ENCODE data around the gene SLC16A1. TPM values are rescaled to one million over a fixed set of nuclear protein-coding genes. Genes with fewer than 3 reads are reported as not detected.

The SLC16A1 gene
- total and polyA plus RNA-seq, 2 of the 8 experiments (the other 6 are each of a cell fraction or from before 2014, with no cell fraction given) = 435 to 545 TPM

DNA sequence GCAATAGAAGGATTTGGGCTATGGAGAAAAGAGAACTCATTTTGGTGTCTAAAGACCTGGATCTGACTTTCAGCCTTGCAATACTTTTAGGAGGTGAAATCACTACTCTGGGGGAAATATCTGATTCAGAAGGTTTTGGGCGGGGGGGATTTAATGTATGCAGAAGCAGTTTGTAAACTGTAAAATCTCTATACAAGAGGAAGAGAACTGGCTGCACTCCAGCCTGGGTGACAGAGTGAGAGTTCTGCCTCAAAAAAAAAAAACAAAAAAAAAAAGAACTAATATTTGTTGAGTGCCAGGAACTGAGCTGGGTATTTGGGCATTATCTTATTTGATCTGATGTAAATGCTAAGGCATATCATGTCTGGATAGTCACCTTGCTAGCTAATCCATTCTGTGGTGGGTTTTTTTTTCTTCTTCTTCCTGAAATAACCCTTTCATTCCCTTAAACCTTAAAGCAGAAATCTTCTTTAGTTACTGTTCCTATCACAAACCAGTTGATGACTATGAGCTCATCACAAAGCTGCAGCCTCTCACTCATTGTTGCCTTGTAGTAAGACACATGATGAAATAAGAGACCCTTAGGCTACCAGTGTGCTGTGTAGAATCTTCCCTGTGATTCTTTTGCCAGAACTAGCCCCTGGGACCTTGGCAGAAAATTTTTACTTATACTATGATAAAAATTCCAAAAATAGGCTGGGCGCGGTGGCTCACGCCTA, 35.6 kb upstream of the SLC16A1 start:
- Histone ChIP-seq H3K23me2 (ENCODE audit: low read depth, low read length) (no peaks in the 10 kb centered on the region), H2BK20ac (ENCODE audit: low read length) (no peak overlapping the region), H2AK5ac (ENCODE audit: low read depth, low read length) (no peak overlapping the region), H3K4me1 (replicated peaks in 1 of 4; ENCODE audit: control insufficient read depth in 3 of 4, insufficient read depth in 4 of 4, low read length in 3 of 4) (peaks cover 0 to 4% (median 1%) of the 10 kb centered on the region in 4 experiments; a peak in 2 of 7 replicates), H4K91ac (replicated peaks; ENCODE audit: insufficient read length, low read length) (no peak overlapping the region), H2BK120ac (replicated peaks; ENCODE audit: low read depth, low read length) (no peak overlapping the region), H4K5ac (ENCODE audit: insufficient read length, low read depth, low read length) (no peak overlapping the region), H2AFZ (ENCODE audit: low read length) (no peak overlapping the region), H3K56ac (replicated peaks; ENCODE audit: insufficient read length, low read depth, low read length) (no peak overlapping the region), H3K4me2 (ENCODE audit: insufficient read depth in 1 of 2, low read depth in 2 of 2, low read length in 2 of 2) (no peak overlapping the region), H2BK15ac (ENCODE audit: low read length) (no peak overlapping the region), H3K4ac (replicated peaks; ENCODE audit: insufficient read length, low read depth, low read length) (no peak overlapping the region), H3K4me3 (ENCODE audit: extremely low read depth in 1 of 4, insufficient read depth in 2 of 4, low read depth in 3 of 4, low read length in 4 of 4) (no peak overlapping the region), H3K9me3 (ENCODE audit: insufficient read depth in 2 of 2, low read depth in 1 of 2, low read length in 1 of 2) (no peaks in the 10 kb centered on the region), H2BK5ac (ENCODE audit: low read depth, low read length) (no peak overlapping the region), H3K23ac (ENCODE audit: insufficient read length) (no peak overlapping the region), H3K27ac (ENCODE audit: low read depth, low read length) (no peak overlapping the region), H3K79me1 (ENCODE audit: low read depth, low read length) (no peaks in the 10 kb centered on the region), H3K79me2 (ENCODE audit: control insufficient read depth in 1 of 2, insufficient read depth in 2 of 2, low read length in 2 of 2) (no peaks in the 10 kb centered on the region), H3K27me3 (replicated peaks in 1 of 4; ENCODE audit: control insufficient read depth in 3 of 4, extremely low read depth in 1 of 4, insufficient read depth in 3 of 4, low read length in 3 of 4) (no peaks in the 10 kb centered on the region), H3K9ac (replicated peaks in 1 of 4; ENCODE audit: extremely low read depth in 1 of 4, low read depth in 3 of 4, low read length in 3 of 4) (no peak overlapping the region), H4K20me1 (replicated peaks in 1 of 2; ENCODE audit: control insufficient read depth in 1 of 2, insufficient read depth in 2 of 2, low read length in 2 of 2) (no peaks in the 10 kb centered on the region), H3K14ac (ENCODE audit: insufficient read length) (no peak overlapping the region), H4K8ac (ENCODE audit: extremely low read depth, insufficient read depth, low read length) (no peak overlapping the region), H2BK12ac (ENCODE audit: low read depth, low read length) (no peak overlapping the region), H3K18ac (ENCODE audit: extremely low read depth, low read length) (no peak overlapping the region), H3K36me3 (ENCODE audit: control insufficient read depth in 2 of 4, insufficient read depth in 4 of 4, low read length in 3 of 4) (no peaks in the 10 kb centered on the region)
- CTCF ChIA-PET (ENCODE audit: partially characterized antibody) = interaction anchor here (0.7 to 0.8 kb wide), 3 partner anchors 9 to 254 kb away, joined by 3 to 4 read pairs (median 3); no protein-coding TSS in a partner anchor
- POLR2A ChIA-PET (ENCODE audit: partially characterized antibody) = interaction anchor here (1.0 to 3.2 kb wide), 2 partner anchors 51 to 81 kb away, joined by 4 to 10 read pairs; no protein-coding TSS in a partner anchor
- no peak for FAIRE-seq
- DNase-seq (ENCODE audit: low read depth in 1 of 2, low spot score in 2 of 2) = no peak
- 90% methylated on average over 4 of the region's 4 CpGs; no CpG with 5 or more reads in 1 of the 2 experiments for WGBS, 2 experiments (ENCODE audit: extremely low coverage in 1 of 2, insufficient coverage in 1 of 2, insufficient read length in 1 of 2, insufficient replicate concordance in 2 of 2, low coverage in 1 of 2, low lambda C conversion rate in 2 of 2, missing lambda C conversion rate in 1 of 2)
- TF ChIP-seq SIX5 (IDR thresholded peaks at IDR 0.05; ENCODE audit: low read depth, low read length) (no peak), KDM1A (IDR thresholded peaks at IDR 0.05; ENCODE audit: borderline replicate concordance, low read length) (no peak), NANOG (IDR thresholded peaks at IDR 0.05; ENCODE audit: insufficient read depth, low read depth, low read length, poor library complexity, severe bottlenecking) (no peak), RXRA (IDR thresholded peaks at IDR 0.05; ENCODE audit: insufficient read depth, low read depth, low read length) (no peak), SP2 (IDR thresholded peaks at IDR 0.05; ENCODE audit: low read length) (no peak)

Data from H1 (cell line).